Breast epithelium (tissue), 3 donors: ENCODE results near the gene MICAL2.

ENCODE experiments used
- POLR2A ChIP-seq: fragments of 450-650 bp; IDR thresholded peaks from one replicate; pipeline ENCODE4 v1.6.1; 2016; ENCODE audit warnings: antibody characterized with exemption, mild to moderate bottlenecking, moderate library complexity
- POLR2AphosphoS5 ChIP-seq, 3 donors: sonication (generic); formaldehyde crosslinking; IDR thresholded peaks; one replicate each; pipeline ENCODE4 v1.6.1; 2017; ENCODE audit warnings: antibody characterized with exemption in 3 of 3

- no peak for TF ChIP-seq POLR2A
- no peak for TF ChIP-seq POLR2AphosphoS5 (IDR thresholded peaks at IDR 0.05)
These were observed 41.2 kb upstream of the MICAL2 start for GRCh38 chr11:12069066-12069676.
